Middle frontal gyrus (tissue), 1 donor: Measurements from ENCODE around the gene NLRP3.
"Not testable (repeated sequence)": the region's sequence is repeated elsewhere in the genome, so short reads cannot be mapped to it uniquely, and the experiment has no call there.

Experiments
- DNase-seq: peaks from one replicate; pipeline ENCODE4 v3.0.0-alpha.2; 2015; ENCODE audit warnings: low spot score; ENCODE audit errors: extremely low spot score

The NLRP3 gene

GRCh38 chr1:247390116-247390791, 25.7 kb upstream of the NLRP3 start:
- DNase-seq, result peak; percentile 58

- no peak for DNase-seq
These were observed 25.0 kb upstream of the NLRP3 start for GRCh38 chr1:247390996-247391395.

- DNase-seq, result no peak
These were observed 23.9 kb upstream of the NLRP3 start for GRCh38 chr1:247392088-247392487.

GRCh38 chr1:247395075-247395474, 20.9 kb upstream of the NLRP3 start:
- DNase-seq, result not testable (repeated sequence)

GRCh38 chr1:247400685-247401084, 15.3 kb upstream of the NLRP3 start:
- no peak for DNase-seq

GRCh38 chr1:247401310-247402119, 14.5 kb upstream of the NLRP3 start:
- DNase-seq, result no peak

- DNase-seq, result no peak
These were observed 13.8 kb upstream of the NLRP3 start for GRCh38 chr1:247402120-247402675.

- no peak for DNase-seq
These were observed 9.8 kb upstream of the NLRP3 start for GRCh38 chr1:247406014-247406656.

- DNase-seq, result no peak
These were observed 8.8 kb upstream of the NLRP3 start for GRCh38 chr1:247407180-247407616.

GRCh38 chr1:247408100-247408499, 7.9 kb upstream of the NLRP3 start:
- no peak for DNase-seq

- no peak for DNase-seq
These were observed 6.0 kb upstream of the NLRP3 start for GRCh38 chr1:247409869-247410544.

- DNase-seq, result no peak
These were observed 4.2 kb upstream of the NLRP3 start for GRCh38 chr1:247411621-247412327.

- DNase-seq, result no peak
These were observed 1.9 kb downstream of the NLRP3 start for GRCh38 chr1:247417831-247418230.

- DNase-seq, result no peak
These were observed 3.4 kb downstream of the NLRP3 start for GRCh38 chr1:247419336-247419735.

GRCh38 chr1:247421074-247421473, 5.1 kb downstream of the NLRP3 start:
- no peak for DNase-seq

- DNase-seq, result no peak
These were observed 13.5 kb downstream of the NLRP3 start for GRCh38 chr1:247429496-247429895.

GRCh38 chr1:247430434-247430833, 14.5 kb downstream of the NLRP3 start:
- no peak for DNase-seq

- DNase-seq, result no peak
These were observed 15.7 kb downstream of the NLRP3 start for GRCh38 chr1:247431643-247432042.

- DNase-seq, result no peak
These were observed 18.0 kb downstream of the NLRP3 start for GRCh38 chr1:247434005-247434404.

- no peak for DNase-seq
These were observed 19.2 kb downstream of the NLRP3 start for GRCh38 chr1:247435030-247435758.
